Epithelial cell of esophagus (primary cell): ENCODE data around the gene AUTS2.
"Not testable (repeated sequence)": the region's sequence is repeated elsewhere in the genome, so short reads cannot be mapped to it uniquely, and the experiment has no call there.

Experiments
- DNase-seq: peaks from one replicate; pipeline ENCODE4 v3.0.0; 2010; ENCODE audit warnings: low read depth
- H3K4me3 ChIP-seq: 2 replicates; pipeline ENCODE4 v1.5.1; 2011; ENCODE audit warnings: mild to moderate bottlenecking, low read length, control low read depth
- TF ChIP-seq, protein P1 (sequence below): IDR thresholded peaks from 2 replicates; pipeline ENCODE4 v1.5.1; 2011; ENCODE audit warnings: low read depth, mild to moderate bottlenecking, low read length, control low read depth, inconsistent platforms; ENCODE audit not compliant: insufficient read depth; ENCODE audit errors: missing control alignments

Gene AUTS2

DNA sequence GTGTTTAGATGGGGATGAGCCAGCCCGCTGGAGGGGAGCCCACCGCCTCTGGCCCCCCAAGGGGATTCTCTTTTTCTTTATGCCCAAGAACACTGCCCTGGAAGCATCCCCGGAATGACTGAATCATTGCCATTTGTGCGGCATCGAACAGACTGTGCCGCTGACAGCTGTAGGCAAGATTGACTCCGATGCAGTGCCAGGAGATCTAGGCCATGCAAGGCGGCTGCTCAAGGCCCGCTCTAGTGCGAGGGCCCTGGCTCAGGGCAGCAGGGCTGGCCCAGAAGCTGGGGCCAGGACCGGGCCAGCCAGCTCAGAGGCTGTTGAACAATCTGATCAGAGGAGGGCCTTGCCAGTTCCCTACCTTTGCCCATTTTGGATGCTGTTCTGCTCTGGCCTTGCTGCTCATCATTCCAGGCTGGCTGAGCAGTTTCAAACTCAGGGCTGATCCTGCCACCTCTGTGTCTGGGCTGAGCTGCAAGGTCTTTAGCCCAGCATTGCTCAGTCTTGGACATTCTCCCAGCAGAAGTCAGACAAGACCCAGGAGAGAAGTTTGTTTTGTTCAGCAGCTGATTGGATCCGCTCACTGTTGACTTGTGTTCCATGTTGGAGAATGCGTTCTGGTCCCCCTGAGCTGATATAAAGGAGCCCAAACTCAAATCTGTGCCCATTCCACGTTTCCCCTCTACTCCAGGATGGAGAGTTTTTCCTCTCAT lies 1048.4 kb downstream of the AUTS2 start:
- TF ChIP-seq, protein P1, sequence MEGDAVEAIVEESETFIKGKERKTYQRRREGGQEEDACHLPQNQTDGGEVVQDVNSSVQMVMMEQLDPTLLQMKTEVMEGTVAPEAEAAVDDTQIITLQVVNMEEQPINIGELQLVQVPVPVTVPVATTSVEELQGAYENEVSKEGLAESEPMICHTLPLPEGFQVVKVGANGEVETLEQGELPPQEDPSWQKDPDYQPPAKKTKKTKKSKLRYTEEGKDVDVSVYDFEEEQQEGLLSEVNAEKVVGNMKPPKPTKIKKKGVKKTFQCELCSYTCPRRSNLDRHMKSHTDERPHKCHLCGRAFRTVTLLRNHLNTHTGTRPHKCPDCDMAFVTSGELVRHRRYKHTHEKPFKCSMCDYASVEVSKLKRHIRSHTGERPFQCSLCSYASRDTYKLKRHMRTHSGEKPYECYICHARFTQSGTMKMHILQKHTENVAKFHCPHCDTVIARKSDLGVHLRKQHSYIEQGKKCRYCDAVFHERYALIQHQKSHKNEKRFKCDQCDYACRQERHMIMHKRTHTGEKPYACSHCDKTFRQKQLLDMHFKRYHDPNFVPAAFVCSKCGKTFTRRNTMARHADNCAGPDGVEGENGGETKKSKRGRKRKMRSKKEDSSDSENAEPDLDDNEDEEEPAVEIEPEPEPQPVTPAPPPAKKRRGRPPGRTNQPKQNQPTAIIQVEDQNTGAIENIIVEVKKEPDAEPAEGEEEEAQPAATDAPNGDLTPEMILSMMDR: no peak
- no peak for DNase-seq
- H3K4me3 ChIP-seq: no peak overlapping the region

DNA sequence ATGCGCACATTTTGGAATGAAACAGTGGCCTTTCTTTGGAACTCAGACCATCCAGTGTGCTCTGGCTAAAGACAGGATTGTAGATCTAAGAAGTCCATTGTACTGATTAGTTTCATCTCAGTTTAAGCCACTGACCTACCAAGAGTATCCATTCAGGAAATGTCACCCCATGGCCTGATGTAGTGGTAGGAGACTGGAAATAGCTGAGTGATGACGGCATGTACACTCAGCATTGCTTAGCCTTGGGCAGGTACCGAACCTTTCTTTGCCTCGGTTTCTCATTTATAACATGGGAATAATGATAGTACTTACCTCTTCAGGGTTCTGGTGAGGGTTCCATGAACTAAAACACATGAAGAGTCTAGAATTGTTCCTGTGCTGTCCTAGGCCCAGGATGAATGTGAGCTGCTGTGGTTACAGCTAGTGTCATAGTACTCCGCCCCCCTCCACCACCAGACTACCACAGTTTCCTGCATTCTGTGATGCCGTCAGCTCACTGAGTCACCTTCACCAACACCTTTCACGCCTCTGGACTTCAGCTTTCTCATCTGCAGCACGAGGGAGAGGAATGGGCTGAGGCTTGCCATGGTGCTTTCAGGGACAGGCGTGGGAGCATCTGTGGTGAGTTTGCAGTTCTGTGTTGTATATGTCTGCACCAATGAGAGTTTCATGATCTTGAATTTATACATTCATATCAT lies 1049.7 kb downstream of the AUTS2 start:
- TF ChIP-seq, protein P1: no peak
- H3K4me3 ChIP-seq: no peak overlapping the region
- DNase-seq: peak; percentile 92

DNA sequence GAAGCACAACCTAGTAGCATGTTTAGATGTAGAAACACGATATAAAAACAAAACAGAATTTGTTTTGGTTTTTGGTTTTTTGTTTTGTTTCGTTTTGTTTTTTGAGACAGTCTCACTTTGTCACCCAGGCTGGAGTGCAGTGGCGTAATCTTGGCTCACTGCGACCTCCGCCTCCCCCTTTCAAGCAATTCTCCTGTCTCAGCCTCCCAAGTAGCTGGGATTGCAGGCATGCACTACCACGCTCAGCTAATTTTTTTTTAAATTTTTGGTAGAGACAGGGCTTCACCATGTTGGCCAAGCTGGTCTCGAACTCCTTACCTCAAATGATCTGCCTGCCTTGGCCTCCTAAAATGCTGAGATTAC lies 1050.2 kb downstream of the AUTS2 start:
- H3K4me3 ChIP-seq, DNase-seq: not testable (repeated sequence)

DNA sequence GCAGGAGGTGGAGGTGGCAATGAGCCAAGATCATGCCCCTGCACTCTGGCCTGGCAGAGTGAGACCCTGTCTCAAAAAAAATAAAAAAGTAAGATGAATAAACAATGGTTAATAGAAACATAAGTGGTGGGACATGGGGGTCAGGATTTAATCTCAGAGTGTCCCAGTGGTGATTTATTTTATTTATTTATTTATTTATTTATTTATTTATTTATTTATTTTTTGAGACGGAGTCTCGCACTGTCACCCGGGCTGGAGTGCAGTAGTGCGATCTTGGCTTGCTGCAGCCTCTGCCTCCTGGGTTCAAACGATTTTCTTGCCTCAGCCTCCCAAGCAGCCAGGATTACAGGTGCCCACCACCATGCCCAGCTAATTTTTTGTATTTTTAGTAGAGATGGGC lies 1051.0 kb downstream of the AUTS2 start:
- H3K4me3 ChIP-seq: no peak overlapping the region
- TF ChIP-seq, protein P1: no peak
- DNase-seq: no peak

DNA sequence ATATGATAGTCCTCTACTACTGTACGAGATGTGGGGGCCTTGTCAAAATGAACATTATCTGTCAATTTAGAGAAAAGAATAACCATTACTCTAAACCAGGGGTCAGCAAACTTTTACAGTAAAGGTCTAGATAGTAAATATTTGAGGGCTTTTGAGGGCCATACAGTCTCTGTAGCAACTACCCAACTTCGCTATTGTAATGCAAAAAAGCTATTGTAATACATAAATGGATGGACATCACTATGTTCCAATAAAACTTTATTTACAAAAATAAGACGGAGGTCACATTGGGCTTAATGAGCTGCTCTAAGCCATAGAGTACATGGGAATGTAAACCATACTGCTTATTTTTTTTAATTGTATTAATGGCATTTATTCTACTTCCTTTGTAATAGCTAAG lies 1055.9 kb downstream of the AUTS2 start:
- TF ChIP-seq, protein P1: no peak
- no peak overlapping the region for H3K4me3 ChIP-seq

DNA sequence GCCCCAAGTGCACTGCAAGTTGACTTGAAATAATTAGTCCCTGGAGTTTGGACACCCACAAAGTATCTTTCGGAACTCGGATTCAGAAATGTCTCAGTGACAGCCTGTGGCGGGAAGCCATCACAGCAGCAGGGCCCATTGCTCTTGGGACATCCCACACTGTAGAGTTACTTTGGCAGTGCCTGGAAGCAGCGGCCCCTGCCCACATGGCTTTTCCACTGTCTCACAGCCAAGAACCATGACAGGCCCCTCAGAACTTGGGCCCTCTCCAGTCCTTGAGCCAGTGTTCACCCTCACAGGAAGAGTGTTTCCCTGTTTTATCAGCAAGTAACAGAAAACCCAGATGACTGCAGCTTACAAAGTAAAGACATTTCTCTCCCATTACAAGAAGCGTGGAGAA lies 1056.7 kb downstream of the AUTS2 start:
- DNase-seq: no peak
- no peak overlapping the region for H3K4me3 ChIP-seq

More for the DNA sequence above, 1055.9 kb downstream of the AUTS2 start:
- no peak for DNase-seq

DNA sequence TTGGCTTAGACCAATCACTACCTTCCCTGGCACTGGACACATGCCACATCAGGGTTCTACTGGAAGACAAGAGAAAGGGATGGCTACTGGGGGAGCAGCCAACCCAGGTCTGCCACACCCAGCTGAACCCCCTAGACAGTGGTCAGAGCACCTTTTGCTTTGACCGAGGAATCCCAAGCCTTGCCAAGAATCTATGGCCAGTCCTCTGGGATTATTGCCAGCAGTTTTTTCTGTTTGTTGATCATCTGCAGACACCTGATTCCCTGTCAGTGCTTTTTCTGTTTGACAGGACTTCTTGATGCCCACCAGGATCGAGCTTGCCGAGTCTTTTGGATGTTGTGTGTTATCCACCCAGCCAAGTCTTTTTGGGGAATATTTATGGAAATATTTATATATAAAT lies 1057.4 kb downstream of the AUTS2 start:
- DNase-seq: no peak
- TF ChIP-seq, protein P1: no peak
- H3K4me3 ChIP-seq: no peak overlapping the region

More for the DNA sequence above, 1056.7 kb downstream of the AUTS2 start:
- TF ChIP-seq, protein P1: no peak
